Right lung (tissue), 5 donors: ENCODE measurements around the gene EIF1AD. TPM values are rescaled to one million over a fixed set of nuclear protein-coding genes. Genes with fewer than 3 reads are reported as not detected.
A peak's percentile ranks its signal among the peaks of the same experiment; 100 is the strongest.
"Not testable (repeated sequence)": the region's sequence is repeated elsewhere in the genome, so short reads cannot be mapped to it uniquely, and the experiment has no call there.

ENCODE experiments used
- DNase-seq, 2 donors: peaks; one replicate each; pipeline ENCODE4 v3.0.0-alpha.2; 2013
- polyA plus RNA-seq, 5 donors: library from polyadenylated mRNA; unstranded; fragments of 120-200 nt; gene quantifications; one replicate each; pipeline versions ENCODE4 v1.2.1 to v1.2.3, GENCODE V29; 2013; ENCODE audit warnings: inconsistent platforms in 1 of 5, low replicate concordance in 1 of 5; ENCODE audit not compliant: insufficient read length in 5 of 5, insufficient read depth in 1 of 5

EIF1AD gene
- polyA plus RNA-seq, 5 donors, result 25.8 to 28.0 (median 26.7) TPM

DNA sequence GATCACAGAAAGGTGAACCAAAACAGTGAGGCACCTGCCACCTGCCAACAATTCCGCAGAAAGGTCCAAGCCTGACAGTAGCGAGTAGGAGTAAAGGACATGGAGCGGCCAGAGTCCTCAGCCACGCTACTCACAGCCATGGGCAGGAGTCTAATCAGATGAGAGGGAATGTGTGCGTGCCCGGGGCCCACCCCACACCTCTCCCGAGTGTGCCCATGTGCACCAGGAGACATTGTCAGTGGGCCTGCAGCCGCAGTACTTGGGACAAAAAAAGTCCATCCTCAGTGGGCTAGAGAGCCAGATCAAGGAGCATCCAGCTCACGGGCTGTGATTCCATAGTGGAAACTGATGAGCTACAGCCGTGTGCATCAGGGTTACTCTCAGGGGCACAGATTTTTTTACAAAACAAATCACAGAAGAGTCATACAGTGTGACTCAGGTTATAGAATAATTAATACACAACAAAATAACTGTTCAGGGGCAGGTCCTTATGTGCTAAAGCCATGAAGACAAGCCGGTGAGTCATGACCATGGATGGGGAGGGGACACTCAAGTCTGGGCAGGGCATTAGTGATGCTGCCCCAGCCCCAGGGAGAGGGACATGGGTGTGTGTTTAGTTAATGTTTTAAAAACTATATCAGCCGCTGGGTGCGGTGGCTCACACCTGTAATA, 28.4 kb downstream of the EIF1AD start:
- DNase-seq, result no peak

DNA sequence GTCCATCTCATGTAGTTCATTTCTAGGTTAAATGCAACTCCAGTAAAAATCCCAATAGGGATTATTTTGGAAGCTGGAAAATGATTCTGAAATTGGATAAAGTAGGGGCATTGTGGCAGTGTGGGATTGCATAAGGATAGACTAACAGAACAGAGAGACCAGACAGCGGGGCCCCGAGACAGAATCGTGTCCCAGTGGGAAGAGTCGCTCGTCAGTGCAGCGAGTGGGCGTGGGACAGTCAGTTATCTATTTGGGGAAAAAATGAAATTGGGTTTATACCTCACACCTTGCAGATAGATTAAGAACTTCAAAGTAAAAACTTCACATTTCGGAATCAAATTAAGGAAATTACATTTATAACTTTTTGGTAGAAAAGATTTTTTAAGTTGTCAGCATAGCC, 29.8 kb downstream of the EIF1AD start:
- DNase-seq, result no peak

DNA sequence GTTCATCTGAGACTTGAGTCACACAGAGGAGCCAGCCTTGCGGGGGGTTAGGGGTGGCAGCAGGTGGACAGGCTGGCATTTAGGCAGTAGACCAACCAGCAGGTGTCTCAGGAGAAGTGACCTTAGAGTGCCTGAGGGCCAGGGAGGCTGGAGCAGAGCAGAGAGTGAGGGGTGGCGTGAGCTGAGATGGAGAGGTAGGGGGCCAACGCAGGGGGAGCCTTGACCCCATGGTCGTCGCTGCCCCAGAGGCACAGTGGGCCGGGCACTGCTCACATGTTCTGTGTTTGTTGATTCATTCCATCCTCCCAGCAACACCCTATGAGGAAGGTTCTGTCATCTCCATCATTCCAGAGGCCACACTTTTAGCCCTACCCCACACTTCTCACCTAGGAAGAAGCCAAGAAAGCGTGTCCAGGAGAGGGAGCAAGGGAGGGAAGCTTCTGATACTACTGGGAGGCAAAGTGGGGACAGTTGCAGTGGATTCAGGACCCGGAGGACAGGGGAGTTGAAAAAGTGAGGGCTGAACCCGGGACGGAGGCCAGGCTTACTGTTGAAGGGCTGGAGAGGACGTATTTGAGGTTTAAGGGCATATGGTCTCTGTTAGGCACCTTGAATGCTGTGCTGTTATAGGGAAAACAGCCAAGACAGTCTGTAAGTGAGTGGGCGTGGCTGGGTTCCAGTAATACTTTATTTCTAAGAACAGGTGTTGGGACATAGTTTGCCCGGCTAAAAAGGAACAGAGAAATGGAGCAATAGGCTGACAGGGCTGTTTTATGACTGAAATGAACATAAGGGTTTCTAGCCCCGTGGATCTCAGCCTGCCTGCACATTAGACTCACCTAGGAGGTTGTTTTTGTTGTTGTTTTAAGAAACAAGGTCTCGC, 33.1 kb downstream of the EIF1AD start:
- no peak for DNase-seq

DNA sequence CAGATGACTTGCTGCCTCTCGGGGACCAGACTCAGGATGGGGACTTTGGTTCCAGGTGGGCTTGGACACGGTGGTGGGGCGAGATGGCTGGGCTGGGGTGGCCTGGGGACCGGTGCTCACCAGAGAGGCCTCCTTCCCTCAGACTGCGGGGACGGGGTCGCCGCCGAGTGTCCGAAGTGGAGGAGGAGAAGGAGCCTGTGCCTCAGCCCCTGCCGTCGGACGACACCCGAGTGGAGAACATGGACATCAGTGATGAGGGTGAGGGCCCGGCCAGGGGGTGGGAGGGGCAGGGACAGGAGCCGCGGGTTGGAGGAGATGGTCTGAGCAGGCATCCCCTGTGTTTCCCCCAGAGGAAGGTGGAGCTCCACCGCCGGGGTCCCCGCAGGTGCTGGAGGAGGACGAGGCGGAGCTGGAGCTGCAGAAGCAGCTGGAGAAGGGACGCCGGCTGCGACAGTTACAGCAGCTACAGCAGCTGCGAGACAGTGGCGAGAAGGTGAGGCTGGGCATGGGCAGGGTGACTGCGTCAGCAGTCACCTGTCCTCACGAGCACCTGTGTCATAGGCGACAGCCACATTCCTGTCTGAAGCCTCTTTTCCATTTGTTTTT, 34.5 kb downstream of the EIF1AD start:
- DNase-seq, result no peak

DNA sequence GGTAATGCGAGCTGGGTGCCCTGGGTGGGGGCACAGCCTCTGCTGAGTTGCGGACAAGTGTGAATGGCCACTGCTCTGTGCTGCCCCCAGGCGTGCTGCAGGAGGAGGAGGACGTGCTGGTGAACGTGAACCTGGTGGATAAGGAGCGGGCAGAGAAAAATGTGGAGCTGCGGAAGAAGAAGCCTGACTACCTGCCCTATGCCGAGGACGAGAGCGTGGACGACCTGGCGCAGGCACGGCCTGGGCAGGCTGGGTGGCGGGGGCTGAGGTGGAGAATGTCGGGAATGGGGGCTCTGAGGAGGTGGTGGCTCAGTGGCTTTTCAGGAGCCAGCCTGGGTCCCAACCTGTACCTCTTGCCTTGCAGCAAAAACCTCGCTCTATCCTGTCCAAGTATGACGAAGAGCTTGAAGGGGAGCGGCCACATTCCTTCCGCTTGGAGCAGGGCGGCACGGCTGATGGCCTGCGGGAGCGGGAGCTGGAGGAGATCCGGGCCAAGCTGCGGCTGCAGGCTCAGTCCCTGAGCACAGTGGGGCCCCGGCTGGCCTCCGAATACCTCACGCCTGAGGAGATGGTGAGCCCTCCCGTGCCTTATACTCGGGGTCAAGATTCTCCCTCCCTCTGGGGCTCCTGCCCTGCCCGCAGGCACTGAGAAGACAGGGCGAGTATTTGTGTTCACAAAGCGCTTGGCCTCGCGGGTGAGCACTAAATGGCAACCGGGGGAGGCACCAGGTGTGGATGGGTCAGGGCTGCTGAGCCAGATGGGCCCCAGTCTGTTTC, 35.8 kb downstream of the EIF1AD start:
- DNase-seq, result no peak

DNA sequence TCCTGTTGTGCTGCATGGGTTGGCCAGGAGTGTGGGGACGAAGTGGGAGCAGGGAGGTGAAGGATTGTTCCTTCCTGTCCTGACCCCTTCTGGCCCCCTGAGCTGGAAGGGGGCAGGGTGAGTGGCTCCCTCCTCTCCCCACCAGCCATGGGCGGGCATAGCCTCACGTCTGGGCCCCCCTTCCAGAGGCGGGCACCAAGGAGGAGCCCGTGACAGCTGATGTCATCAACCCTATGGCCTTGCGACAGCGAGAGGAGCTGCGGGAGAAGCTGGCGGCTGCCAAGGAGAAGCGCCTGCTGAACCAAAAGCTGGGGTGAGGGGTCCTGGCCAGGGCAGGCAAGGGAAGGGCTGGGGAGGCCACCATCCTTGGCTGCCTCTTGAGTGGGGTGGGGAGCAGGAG, 37.1 kb downstream of the EIF1AD start:
- DNase-seq, result no peak

DNA sequence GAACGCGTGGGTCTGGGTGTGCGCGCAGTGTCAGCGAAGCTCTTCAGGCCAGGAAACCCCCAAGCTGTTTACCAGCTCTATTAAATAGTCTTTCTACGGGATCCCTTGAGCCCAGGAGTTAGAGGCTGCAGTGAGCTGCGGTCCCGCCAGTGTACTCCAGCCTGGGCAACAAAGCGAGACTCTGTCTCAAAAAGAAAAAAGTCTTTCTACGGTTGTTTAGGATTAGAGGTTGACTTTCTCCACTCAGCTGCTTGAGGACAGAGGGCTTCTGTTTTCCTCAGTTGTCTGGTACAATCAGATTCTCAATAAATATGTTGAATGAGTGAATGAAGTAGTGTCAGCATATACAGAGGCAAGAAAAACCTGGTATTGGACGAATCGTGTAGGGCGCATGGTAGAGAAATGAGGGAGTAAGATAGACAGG, 39.8 kb downstream of the EIF1AD start:
- no peak for DNase-seq

DNA sequence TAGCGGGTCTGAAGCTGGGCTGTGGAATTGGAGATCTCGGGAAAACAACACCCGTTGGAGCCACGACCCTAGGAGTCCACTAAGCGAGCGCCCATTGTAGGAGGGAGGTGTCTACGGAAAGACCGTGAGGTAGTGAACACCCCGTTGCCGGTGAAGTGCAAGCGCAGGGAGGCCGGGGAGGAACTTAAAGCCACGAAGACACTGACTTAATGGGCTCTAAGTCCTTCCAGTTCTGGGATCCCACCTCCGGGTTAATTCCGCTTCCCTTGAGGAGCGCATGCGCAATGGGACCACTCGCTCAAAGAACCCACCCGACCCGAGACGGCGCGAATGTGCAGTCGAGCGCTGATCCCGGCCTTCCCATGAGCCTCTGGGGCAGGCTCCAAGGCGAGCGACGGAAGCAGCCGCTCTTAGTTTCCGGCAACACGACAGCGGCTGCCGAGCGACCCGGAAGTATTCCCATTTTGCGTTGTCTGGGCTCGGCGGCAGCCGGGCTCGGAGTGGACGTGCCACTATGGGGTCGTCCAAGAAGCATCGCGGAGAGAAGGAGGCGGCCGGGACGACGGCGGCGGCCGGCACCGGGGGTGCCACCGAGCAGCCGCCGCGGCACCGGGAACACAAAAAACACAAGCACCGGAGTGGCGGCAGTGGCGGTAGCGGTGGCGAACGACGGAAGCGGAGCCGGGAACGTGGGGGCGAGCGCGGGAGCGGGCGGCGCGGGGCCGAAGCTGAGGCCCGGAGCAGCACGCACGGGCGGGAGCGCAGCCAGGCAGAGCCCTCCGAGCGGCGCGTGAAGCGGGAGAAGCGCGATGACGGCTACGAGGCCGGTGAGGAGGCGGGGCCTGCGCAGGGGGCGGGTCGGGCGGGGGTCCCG, 40.5 kb downstream of the EIF1AD start, which contains the start of gene SART1:
TSS of gene SART1 (plus strand) at position 468 of the 874 bp plus-strand sequence. CDS start at position 515, 47 bp downstream.
- DNase-seq, result peak; percentile 96 to 97

DNA sequence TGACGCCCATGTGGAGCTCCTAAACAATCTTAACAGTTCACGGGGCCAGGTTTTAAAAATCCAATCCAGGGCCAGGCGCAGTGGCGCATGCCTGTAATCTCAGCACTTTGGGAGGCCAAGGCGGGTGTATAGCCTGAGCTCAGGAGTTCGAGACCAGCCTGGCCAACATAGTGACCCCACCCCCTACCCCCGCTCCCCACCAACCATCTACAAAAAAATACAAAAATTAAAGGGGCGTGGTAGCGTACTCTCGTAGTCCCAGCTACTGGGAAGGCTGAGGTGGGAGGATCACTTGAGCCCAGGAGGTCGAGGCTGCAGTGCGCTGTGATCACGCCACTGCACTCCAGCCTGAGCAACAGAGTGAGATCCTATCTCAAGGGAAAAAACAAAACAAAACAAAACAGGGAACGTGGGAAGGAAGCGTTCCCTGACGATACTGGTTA, 41.1 kb downstream of the EIF1AD start:
- DNase-seq, result no peak

DNA sequence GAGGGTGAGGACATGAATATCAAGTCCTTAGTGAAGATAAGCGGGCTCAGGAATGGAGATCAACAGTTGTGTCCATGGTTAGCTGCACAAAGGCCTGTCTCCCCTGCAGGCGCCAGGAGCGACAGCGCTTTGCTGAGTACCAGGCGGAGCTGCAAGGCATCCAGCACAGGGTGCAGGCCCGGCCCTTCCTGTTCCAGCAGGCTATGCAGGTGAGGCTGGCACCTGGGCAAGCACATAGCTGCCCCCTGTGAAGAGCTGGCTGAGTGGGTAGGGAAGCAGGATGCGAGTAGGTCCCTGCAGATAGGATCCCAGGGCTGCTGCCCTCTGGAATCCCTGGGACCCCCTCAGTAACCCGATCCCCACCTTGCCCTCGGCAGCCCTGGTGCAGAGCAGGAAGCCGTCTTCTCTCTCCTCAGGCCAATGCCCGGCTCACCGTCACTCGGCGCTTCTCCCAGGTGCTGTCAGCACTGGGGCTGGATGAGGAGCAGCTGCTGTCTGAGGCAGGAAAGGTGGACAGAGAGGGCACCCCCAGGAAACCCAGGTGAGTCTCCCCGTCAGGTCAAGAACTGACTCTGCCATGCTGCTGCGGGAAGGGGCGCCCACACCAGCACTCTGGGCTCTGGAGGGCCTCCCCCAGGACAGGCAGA, 43.1 kb downstream of the EIF1AD start:
- DNase-seq, result no peak

DNA sequence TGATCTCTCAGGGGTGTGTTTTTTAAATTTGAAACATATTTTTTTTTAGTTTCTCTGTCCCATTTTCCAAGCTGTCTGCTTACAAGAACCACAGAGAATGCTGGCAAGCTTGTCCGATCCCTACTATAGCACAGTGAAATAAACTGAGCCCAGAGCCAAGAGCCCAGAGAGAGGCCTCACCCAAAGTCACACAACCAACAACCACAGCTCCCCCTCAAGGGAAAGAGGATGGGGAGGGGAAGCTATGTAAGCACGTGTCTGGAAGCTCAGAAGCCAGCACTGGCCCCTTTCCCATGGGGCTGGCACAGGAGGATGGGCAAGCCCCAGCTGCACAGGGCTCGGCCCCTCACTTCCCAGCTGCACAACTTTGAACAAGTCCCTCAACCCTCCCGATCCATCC, 43.7 kb downstream of the EIF1AD start:
- no peak for DNase-seq

DNA sequence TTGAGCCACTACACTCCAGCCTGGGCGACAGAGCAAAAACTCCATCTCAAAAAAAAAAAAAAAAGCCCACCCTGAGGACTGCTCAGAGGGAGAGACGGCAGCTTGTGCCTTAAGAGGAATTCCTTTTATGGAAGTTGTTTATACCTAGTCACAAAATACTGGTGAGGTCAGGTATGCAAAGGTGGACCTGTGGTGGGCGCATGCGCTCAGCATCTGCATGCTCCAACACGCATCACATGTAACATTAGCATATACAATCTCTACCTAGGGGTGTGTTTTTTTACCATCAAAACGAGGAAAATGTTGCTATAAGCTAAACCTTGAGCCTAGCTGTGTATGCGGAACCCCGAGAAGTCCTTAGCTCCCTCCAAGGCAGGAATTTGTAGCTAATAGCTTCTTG, 47.2 kb downstream of the EIF1AD start:
- no peak for DNase-seq

DNA sequence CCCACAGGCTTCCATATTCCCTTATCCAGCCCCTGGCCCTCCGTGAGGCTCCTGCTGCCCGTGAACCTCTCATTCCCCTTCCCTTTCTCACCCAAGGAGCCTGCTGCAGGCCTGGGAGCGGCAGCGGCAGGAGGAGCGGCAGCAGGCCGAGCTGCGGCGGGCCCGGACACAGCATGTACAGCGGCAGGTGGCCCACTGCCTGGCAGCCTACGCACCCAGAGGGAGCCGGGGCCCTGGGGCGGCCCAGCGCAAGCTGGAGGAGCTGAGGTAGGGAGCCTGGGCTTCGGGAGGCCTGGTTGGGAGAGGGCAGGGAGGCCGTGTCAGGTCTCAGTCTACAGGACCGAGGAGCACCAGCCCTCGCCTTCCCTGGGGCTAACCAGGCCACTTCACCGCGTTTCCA, 48.5 kb downstream of the EIF1AD start:
- DNase-seq, result no peak

DNA sequence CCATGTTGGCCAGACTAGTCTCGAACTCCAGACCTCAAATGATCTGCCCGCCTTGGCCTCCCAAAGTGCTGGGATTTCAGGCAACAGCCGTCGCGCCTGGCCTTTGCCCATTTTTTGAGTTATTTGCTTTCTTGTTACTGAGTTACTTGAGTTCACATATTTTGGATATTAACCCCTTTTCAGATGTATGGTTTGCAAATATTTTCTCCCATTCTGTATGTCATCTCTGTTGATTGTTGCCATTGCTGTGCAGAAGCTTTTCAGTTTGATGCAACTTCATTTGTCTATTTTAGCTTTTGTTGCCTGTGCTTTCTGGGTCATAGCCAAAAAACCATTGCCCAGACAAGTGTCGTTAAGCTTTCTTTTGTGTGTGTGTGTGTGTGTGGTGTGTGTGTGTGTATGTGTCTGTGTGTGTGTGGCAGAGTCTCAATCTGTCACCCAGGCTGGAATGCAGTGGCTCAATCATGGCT, 49.9 kb downstream of the EIF1AD start:
- DNase-seq, result no peak

DNA sequence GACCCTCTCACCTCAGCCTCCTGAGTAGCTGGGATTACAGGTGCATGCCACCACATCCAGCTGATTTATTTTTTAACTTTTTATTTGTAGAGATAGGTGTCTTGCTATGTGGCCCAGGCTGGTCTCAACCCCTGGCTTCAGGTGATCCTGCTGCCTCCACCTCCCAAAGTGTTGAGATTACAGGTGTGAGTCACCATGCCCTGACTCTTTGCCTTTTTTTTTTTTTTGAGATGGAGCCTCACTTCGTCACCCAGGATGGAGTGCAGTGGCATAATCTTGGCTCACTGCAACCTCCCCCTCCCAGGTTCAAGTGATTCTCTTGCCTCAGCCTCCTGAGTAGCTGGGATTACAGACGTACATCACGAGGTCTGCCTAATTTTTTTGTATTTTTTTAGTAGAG, 50.3 kb downstream of the EIF1AD start:
- DNase-seq, result not testable (repeated sequence)

DNA sequence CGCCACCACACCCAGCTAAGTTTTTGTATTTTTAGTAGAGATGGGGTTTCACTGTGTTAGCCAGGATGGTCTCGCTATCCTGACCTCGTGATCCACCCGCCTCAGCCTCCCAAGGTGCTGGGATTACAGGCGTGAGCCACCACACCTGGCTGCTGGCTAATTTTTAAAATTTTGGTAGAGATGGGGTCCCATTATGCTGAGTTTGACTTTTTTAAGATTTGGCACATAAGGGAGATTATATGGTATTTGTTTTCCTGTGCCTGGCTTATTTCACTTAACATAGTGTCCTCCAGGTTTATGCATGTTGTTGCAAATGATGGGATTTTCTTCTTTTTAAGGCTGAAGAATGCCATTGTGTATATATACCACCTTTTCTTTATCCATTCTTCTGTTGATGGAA, 51.2 kb downstream of the EIF1AD start:
- DNase-seq, result not testable (repeated sequence)

DNA sequence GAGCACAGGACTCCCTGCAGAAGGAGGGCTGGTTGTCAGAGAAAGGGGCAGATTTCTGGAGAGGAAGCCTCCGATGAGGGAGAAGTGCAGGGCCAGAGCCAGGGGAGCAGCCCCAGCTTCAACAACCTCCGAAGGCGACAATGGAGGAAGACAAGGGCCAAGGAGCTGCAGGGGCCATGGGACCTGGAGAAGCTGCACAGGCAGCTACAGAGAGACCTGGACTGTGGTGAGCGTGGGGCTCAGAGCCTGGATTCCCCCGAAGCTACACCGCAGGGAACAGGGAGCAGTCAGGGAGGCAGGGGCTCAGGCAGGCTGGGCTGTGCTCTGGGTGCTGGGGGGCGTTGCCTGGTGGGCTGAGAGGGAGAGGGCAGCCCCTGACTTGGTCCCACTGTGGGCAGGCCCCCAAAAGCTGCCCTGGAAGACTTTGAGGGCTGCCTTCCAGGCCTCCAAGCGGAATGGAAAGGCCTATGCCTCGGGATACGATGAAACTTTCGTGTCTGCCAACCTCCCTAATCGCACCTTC, 54.3 kb downstream of the EIF1AD start:
- no peak for DNase-seq

DNA sequence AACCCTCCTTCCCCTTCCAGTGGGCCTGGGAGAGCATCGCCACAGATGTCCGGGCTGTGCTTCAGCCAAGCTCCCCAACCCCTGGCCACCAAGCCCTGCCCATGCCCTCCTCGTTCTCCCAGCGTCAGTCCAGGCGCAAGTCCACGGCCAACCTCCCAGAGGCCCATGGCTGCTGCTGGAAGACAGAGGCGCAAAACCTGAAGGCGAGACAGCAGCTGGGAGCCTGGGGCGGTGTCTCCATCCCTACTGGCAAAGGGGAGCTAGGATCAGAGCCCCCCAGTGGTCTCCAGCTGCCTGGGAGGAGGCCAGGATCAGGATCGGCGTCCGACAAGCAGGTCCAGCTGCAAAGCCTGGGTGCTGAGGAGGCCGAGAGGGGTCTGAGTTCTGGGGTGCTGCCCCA, 54.8 kb downstream of the EIF1AD start:
- DNase-seq, result no peak

DNA sequence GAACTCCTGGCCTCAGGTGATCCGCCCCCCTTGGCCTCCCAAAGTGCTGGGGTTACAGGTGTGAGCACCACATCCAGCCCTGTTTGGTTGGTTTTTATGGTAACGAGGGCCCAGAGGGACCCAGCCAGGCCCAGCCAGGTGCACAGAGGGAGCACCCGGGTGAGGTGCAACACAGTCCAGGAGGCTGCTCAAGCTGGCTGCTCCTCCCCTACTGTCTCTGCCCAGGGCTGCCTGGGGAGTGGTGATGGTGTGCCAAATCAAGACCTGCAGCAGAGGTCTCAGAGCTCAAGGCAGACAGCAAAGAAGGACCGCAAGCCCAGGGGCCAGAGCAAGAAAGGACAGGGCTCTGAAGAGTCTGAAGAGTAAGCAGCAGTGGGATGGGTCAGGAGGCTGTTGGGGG, 55.3 kb downstream of the EIF1AD start:
- DNase-seq, result no peak
